GM23248 (cell line): ENCODE data around the gene CACNA2D1. TPM values are rescaled to one million over a fixed set of nuclear protein-coding genes. Genes with fewer than 3 reads are reported as not detected.

Experiments
- DNase-seq: peaks from one replicate; pipeline ENCODE4 v3.0.0-alpha.2; 2015
- H2AFZ ChIP-seq: fragments of 200-600 bp; sonication (generic); 2 replicates; pipeline ENCODE4 v1.6.1; 2016; ENCODE audit warnings: antibody characterized with exemption
- H3F3A ChIP-seq: fragments of 200-600 bp; sonication (generic); 2 replicates; pipeline ENCODE4 v1.6.1; 2016; ENCODE audit warnings: mild to moderate bottlenecking, antibody characterized with exemption, mixed run types; ENCODE audit not compliant: insufficient read depth
- H3K27ac ChIP-seq: fragments of 200-600 bp; sonication (generic); 2 replicates; pipeline ENCODE4 v1.5.1; 2016; ENCODE audit warnings: mild to moderate bottlenecking
- H3K27me3 ChIP-seq: fragments of 200-600 bp; sonication (generic); replicated peaks from 2 replicates; pipeline ENCODE4 v1.6.1; 2016; ENCODE audit warnings: mild to moderate bottlenecking; ENCODE audit not compliant: insufficient read depth
- H3K36me3 ChIP-seq: fragments of 200-600 bp; sonication (generic); 2 replicates; pipeline ENCODE4 v1.6.1; 2016; ENCODE audit warnings: low read depth, mild to moderate bottlenecking
- H3K4me1 ChIP-seq: fragments of 200-600 bp; sonication (generic); 2 replicates; pipeline ENCODE4 v1.6.1; 2016; ENCODE audit warnings: mild to moderate bottlenecking; ENCODE audit not compliant: insufficient read depth
- H3K4me2 ChIP-seq: fragments of 200-600 bp; sonication (generic); one replicate; pipeline ENCODE4 v1.6.1; 2016; ENCODE audit warnings: mild to moderate bottlenecking; ENCODE audit not compliant: unreplicated experiment
- H3K4me3 ChIP-seq: fragments of 200-600 bp; sonication (generic); 2 replicates; pipeline ENCODE4 v1.5.1; 2016; ENCODE audit warnings: mild to moderate bottlenecking
- H3K79me2 ChIP-seq: fragments of 200-600 bp; sonication (generic); 2 replicates; pipeline ENCODE4 v1.6.1; 2016; ENCODE audit warnings: mild to moderate bottlenecking; ENCODE audit not compliant: insufficient read depth
- H3K9ac ChIP-seq: fragments of 200-600 bp; sonication (generic); 2 replicates; pipeline ENCODE4 v1.6.1; 2016; ENCODE audit warnings: mild to moderate bottlenecking
- H3K9me2 ChIP-seq: fragments of 200-600 bp; sonication (generic); 2 replicates; pipeline ENCODE4 v1.6.1; 2016; ENCODE audit warnings: mixed run types, mild to moderate bottlenecking, moderate library complexity; ENCODE audit not compliant: insufficient read depth
- H3K9me3 ChIP-seq: fragments of 200-600 bp; sonication (generic); one replicate; pipeline ENCODE4 v1.6.1; 2017; ENCODE audit warnings: low read depth
- H4K20me1 ChIP-seq: fragments of 200-600 bp; sonication (generic); 2 replicates; pipeline ENCODE4 v1.6.0; 2016; ENCODE audit not compliant: insufficient read depth
- EZH2 ChIP-seq: fragments of 200-600 bp; sonication (generic); IDR thresholded peaks from 2 replicates; pipeline ENCODE4 v1.6.1; 2018; ENCODE audit warnings: antibody characterized with exemption, mild to moderate bottlenecking; ENCODE audit not compliant: insufficient read depth, poor library complexity, severe bottlenecking
- EZH2phosphoT487 ChIP-seq: fragments of 200-600 bp; sonication (generic); IDR thresholded peaks from 2 replicates; pipeline ENCODE4 v1.6.1; 2018; ENCODE audit warnings: antibody characterized with exemption, moderate library complexity, mild to moderate bottlenecking, low read depth; ENCODE audit not compliant: insufficient read depth
- WGBS, 2 experiments: methylation state at CpG; one replicate each; pipeline ENCODE4 v1.1.6; 2015 to 2017; ENCODE audit warnings: low lambda C conversion rate in 2 of 2, low coverage in 1 of 2; ENCODE audit errors: missing lambda C conversion rate in 2 of 2; 5-methylcytosine and 5-hydroxymethylcytosine counted together
- in situ Hi-C: fragments of 300-500 bp; cut with MboI; formaldehyde crosslinking; loops from 2 replicates; pipeline ENCODE4 v1.15.0; 2020
- polyA plus RNA-seq: library from polyadenylated mRNA; unstranded; fragments of >200 nt; fragmentation: Nextera tagmentation; extraction: Ambion mirVana; gene quantifications from 2 replicates; pipeline ENCODE4 v1.2.1, GENCODE V29; 2016
- total RNA-seq: library from RNA; depleted of rRNA; stranded (reverse); fragments of >200 nt; shearing (Covaris generic); gene quantifications from 2 replicates; pipeline ENCODE4 v1.2.3, GENCODE V29; 2014

Gene CACNA2D1
- total and polyA plus RNA-seq, 2 experiments from 2014 or later: 7.7 to 21.2 TPM

GRCh38 chr7:82382276-82382675, 61.3 kb downstream of the CACNA2D1 start:
- Histone ChIP-seq H3K4me2 (no peak overlapping the region), H2AFZ (no peak overlapping the region), H3K4me3 (no peak overlapping the region), H4K20me1 (no peaks in the 10 kb centered on the region), H3K9me2 (no peaks in the 10 kb centered on the region; the same call in 1 of the 2 replicates), H3K27ac (no peak overlapping the region), H3K79me2 (no peaks in the 10 kb centered on the region), H3K9me3 (no peaks in the 10 kb centered on the region), H3F3A (no peaks in the 10 kb centered on the region), H3K36me3 (no peaks in the 10 kb centered on the region), H3K27me3 (no peaks in the 10 kb centered on the region), H3K4me1 (no peaks in the 10 kb centered on the region), H3K9ac (no peak overlapping the region)
- WGBS, 2 experiments: 61 to 68% methylated on average over 2 of the region's 2 CpGs
- in situ Hi-C loops: no loop called here
- TF ChIP-seq EZH2: no peak
- no peak for TF ChIP-seq EZH2phosphoT487
- no peak for DNase-seq

GRCh38 chr7:82376739-82377138, 66.8 kb downstream of the CACNA2D1 start:
- H3F3A ChIP-seq: no peaks in the 10 kb centered on the region
- H3K4me2 ChIP-seq: no peak overlapping the region
- H4K20me1 ChIP-seq: no peaks in the 10 kb centered on the region
- no peak overlapping the region for H2AFZ ChIP-seq
- H3K9me2 ChIP-seq: no peaks in the 10 kb centered on the region
- no peak overlapping the region for H3K27ac ChIP-seq
- TF ChIP-seq EZH2 (no peak), EZH2phosphoT487 (no peak)
- DNase-seq: no peak
- no peaks in the 10 kb centered on the region for H3K36me3 ChIP-seq
- no peak overlapping the region for H3K4me3 ChIP-seq
- no peaks in the 10 kb centered on the region for H3K27me3 ChIP-seq
- WGBS, 2 experiments: 51 to 64% methylated on average over 2 of the region's 2 CpGs
- in situ Hi-C loops: no loop called here
- H3K4me1 ChIP-seq: no peaks in the 10 kb centered on the region
- no peak overlapping the region for H3K9ac ChIP-seq
- H3K79me2 ChIP-seq: no peaks in the 10 kb centered on the region
- no peaks in the 10 kb centered on the region for H3K9me3 ChIP-seq

- H2AFZ ChIP-seq: no peak overlapping the region
- no peaks in the 10 kb centered on the region for H3K27me3 ChIP-seq
- no peaks in the 10 kb centered on the region for H3K79me2 ChIP-seq
- no peak for DNase-seq
- no peaks in the 10 kb centered on the region for H3K4me1 ChIP-seq
- no peak overlapping the region for H3K4me3 ChIP-seq
- no peak for TF ChIP-seq EZH2
- no peak for TF ChIP-seq EZH2phosphoT487
- H3K9me2 ChIP-seq: no peaks in the 10 kb centered on the region
- H3K9ac ChIP-seq: no peak overlapping the region
- no peaks in the 10 kb centered on the region for H4K20me1 ChIP-seq
- H3K4me2 ChIP-seq: no peak overlapping the region
- no peaks in the 10 kb centered on the region for H3K9me3 ChIP-seq
- 80 to 85% methylated on average over 3 of the region's 3 CpGs for WGBS, 2 experiments
- H3K27ac ChIP-seq: no peak overlapping the region
- H3K36me3 ChIP-seq: no peaks in the 10 kb centered on the region
- H3F3A ChIP-seq: no peaks in the 10 kb centered on the region
- in situ Hi-C loops: no loop called here
Measured at GRCh38 chr7:82375713-82376112, 67.9 kb downstream of the CACNA2D1 start.

GRCh38 chr7:82375129-82375528, 68.4 kb downstream of the CACNA2D1 start:
- no peak for DNase-seq
- no peaks in the 10 kb centered on the region for H3K36me3 ChIP-seq
- no peaks in the 10 kb centered on the region for H3F3A ChIP-seq
- no peak overlapping the region for H3K4me3 ChIP-seq
- no peak overlapping the region for H3K4me2 ChIP-seq
- no peaks in the 10 kb centered on the region for H4K20me1 ChIP-seq
- no peaks in the 10 kb centered on the region for H3K4me1 ChIP-seq
- no peaks in the 10 kb centered on the region for H3K9me3 ChIP-seq
- H3K9me2 ChIP-seq: no peaks in the 10 kb centered on the region
- no peak overlapping the region for H3K9ac ChIP-seq
- no peak for TF ChIP-seq EZH2
- no peak for TF ChIP-seq EZH2phosphoT487
- 100% methylated on average over 1 of the region's 1 CpG for WGBS, 2 experiments
- no peaks in the 10 kb centered on the region for H3K79me2 ChIP-seq
- no peak overlapping the region for H2AFZ ChIP-seq
- H3K27ac ChIP-seq: no peak overlapping the region
- H3K27me3 ChIP-seq: no peaks in the 10 kb centered on the region
- in situ Hi-C loops: no loop called here
